IMR-90 (cell line): ENCODE data around the gene CDCP1. TPM values are rescaled to one million over a fixed set of nuclear protein-coding genes. Genes with fewer than 3 reads are reported as not detected.
A peak's percentile ranks its signal among the peaks of the same experiment; 100 is the strongest.

ENCODE experiments used
- ATAC-seq: fragments of 200-7000 bp; cut with Tn5 transposase; 2 replicates; pipeline ENCODE4 v1.9.1; 2020; ENCODE audit warnings: low read depth, mild to moderate bottlenecking, moderate library complexity
- BruUV-seq: library from RNA; stranded (reverse); fragments of 400-500 nt; replicated peaks from 2 replicates; lab custom pipeline; 2021; lab: Mats Ljungman, UMichigan
- CTCF ChIA-PET: fragments of 300-600 bp; formaldehyde crosslinking; extraction: SDS; loops from one replicate; lab custom pipeline; 2021; ENCODE audit warnings: antibody characterized with exemption; lab: Yijun Ruan, JAX
- POLR2A ChIA-PET: fragments of 300-600 bp; sonication (Branson Sonifier 250); formaldehyde crosslinking; loops from one replicate; lab custom pipeline; 2022; ENCODE audit warnings: antibody characterized with exemption; ENCODE audit not compliant: unreplicated experiment; lab: Charles Lee
- DNase-seq: peaks from one replicate; pipeline ENCODE4 v3.0.0; 2013
- H2AFZ ChIP-seq: replicated peaks from 2 replicates; pipeline ENCODE3; 2013; ENCODE audit warnings: low read length, mild to moderate bottlenecking; ENCODE audit not compliant: poor library complexity
- H2AK5ac ChIP-seq: 2 replicates; pipeline ENCODE4 v1.6.1; 2013; ENCODE audit warnings: low read depth, low read length, inconsistent platforms
- H2AK9ac ChIP-seq: replicated peaks from 2 replicates; pipeline ENCODE3; 2013; ENCODE audit warnings: mild to moderate bottlenecking, low read depth, low read length, moderate library complexity; ENCODE audit not compliant: poor library complexity
- H2BK120ac ChIP-seq: 2 replicates; pipeline ENCODE4 v1.6.1; 2013; ENCODE audit warnings: low read depth, low read length, inconsistent platforms
- H2BK15ac ChIP-seq: 3 replicates; pipeline ENCODE4 v1.6.1; 2013; ENCODE audit warnings: low read depth, low read length, inconsistent platforms
- H2BK20ac ChIP-seq: 2 replicates; pipeline ENCODE4 v1.6.1; 2013; ENCODE audit warnings: low read depth, mild to moderate bottlenecking, inconsistent platforms, low read length, moderate library complexity
- H2BK5ac ChIP-seq: 2 replicates; pipeline ENCODE4 v1.6.1; 2013; ENCODE audit warnings: mild to moderate bottlenecking, low read depth, low read length, inconsistent platforms; ENCODE audit not compliant: poor library complexity, severe bottlenecking
- H3K14ac ChIP-seq: replicated peaks from 2 replicates; pipeline ENCODE4 v1.6.1; 2013; ENCODE audit warnings: low read depth, low read length, inconsistent platforms
- H3K18ac ChIP-seq: 2 replicates; pipeline ENCODE4 v1.6.1; 2013; ENCODE audit warnings: low read depth, low read length, control low read depth
- H3K23ac ChIP-seq: 2 replicates; pipeline ENCODE4 v1.6.1; 2013; ENCODE audit warnings: low read depth, low read length, inconsistent platforms
- H3K27ac ChIP-seq: 2 replicates; pipeline ENCODE4 v1.5.1; 2013; ENCODE audit warnings: mild to moderate bottlenecking, control low read depth, low read length; ENCODE audit not compliant: insufficient read depth
- H3K27me3 ChIP-seq: 2 replicates; pipeline ENCODE4 v1.6.1; 2013; ENCODE audit warnings: low read length; ENCODE audit not compliant: control insufficient read depth, insufficient read depth
- H3K36me3 ChIP-seq: 2 replicates; pipeline ENCODE4 v1.6.1; 2013; ENCODE audit warnings: low read length, mixed read lengths; ENCODE audit not compliant: control insufficient read depth, insufficient read depth
- H3K4ac ChIP-seq: 2 replicates; pipeline ENCODE4 v1.6.1; 2013; ENCODE audit warnings: low read depth, low read length, inconsistent platforms
- H3K4me1 ChIP-seq: 2 replicates; pipeline ENCODE4 v1.6.1; 2013; ENCODE audit warnings: low read length, mixed read lengths; ENCODE audit not compliant: control insufficient read depth, insufficient read depth
- H3K4me2 ChIP-seq: 2 replicates; pipeline ENCODE4 v1.6.1; 2013; ENCODE audit warnings: low read depth, mild to moderate bottlenecking, control low read depth, low read length, moderate library complexity
- H3K4me3 ChIP-seq: 2 replicates; pipeline ENCODE4 v1.5.1; 2013; ENCODE audit warnings: low read depth, mild to moderate bottlenecking, control low read depth, low read length, moderate library complexity; ENCODE audit not compliant: insufficient read depth
- H3K56ac ChIP-seq: 2 replicates; pipeline ENCODE4 v1.6.1; 2013; ENCODE audit warnings: low read length, inconsistent platforms; ENCODE audit not compliant: insufficient read depth; ENCODE audit errors: extremely low read depth
- H3K79me1 ChIP-seq, 2 experiments: 2 replicates each; pipeline ENCODE4 v1.6.1; 2013; ENCODE audit warnings: low read length in 2 of 2, inconsistent platforms in 1 of 2, low read depth in 1 of 2
- H3K9ac ChIP-seq: 2 replicates; pipeline ENCODE4 v1.6.1; 2013; ENCODE audit warnings: low read depth, low read length, control low read depth
- H3K9me1 ChIP-seq: 2 replicates; pipeline ENCODE4 v1.6.1; 2013; ENCODE audit warnings: low read length, inconsistent platforms; ENCODE audit not compliant: insufficient read depth
- H3K9me3 ChIP-seq: 2 replicates; pipeline ENCODE4 v1.6.1; 2013; ENCODE audit warnings: low read length; ENCODE audit not compliant: control insufficient read depth, insufficient read depth
- H4K20me1 ChIP-seq: 2 replicates; pipeline ENCODE4 v1.6.1; 2013; ENCODE audit warnings: low read length, inconsistent platforms; ENCODE audit not compliant: insufficient read depth
- H4K5ac ChIP-seq: 2 replicates; pipeline ENCODE4 v1.6.1; 2013; ENCODE audit warnings: mild to moderate bottlenecking, low read depth, low read length, control low read depth
- H4K8ac ChIP-seq, 2 experiments: 2 replicates each; pipeline ENCODE4 v1.6.1; 2013; ENCODE audit warnings: low read depth in 2 of 2, low read length in 2 of 2, control low read depth in 1 of 2, inconsistent platforms in 1 of 2
- H4K91ac ChIP-seq: 2 replicates; pipeline ENCODE4 v1.6.1; 2013; ENCODE audit warnings: low read depth, low read length, inconsistent platforms; ENCODE audit not compliant: insufficient read depth
- FOS ChIP-seq: fragments of 150-350 bp; IDR thresholded peaks from 2 replicates; pipeline ENCODE4 v1.6.1; 2016; ENCODE audit warnings: low read depth, low read length
- MAFK ChIP-seq: IDR thresholded peaks from 2 replicates; pipeline ENCODE4 v1.6.1; 2012; ENCODE audit warnings: low read depth, low read length, improper control_type of control experiment
- NFE2L2 ChIP-seq: fragments of 150-350 bp; IDR thresholded peaks from 2 replicates; pipeline ENCODE4 v1.6.1; 2016; ENCODE audit warnings: low read depth, mild to moderate bottlenecking, low read length
- SMC3 ChIP-seq: fragments of 150-350 bp; IDR thresholded peaks from 2 replicates; pipeline ENCODE4 v1.6.1; 2016; ENCODE audit warnings: low read depth, mild to moderate bottlenecking, antibody characterized with exemption, low read length, moderate library complexity
- WGBS, 2 experiments: methylation state at CpG; one replicate each; pipeline versions ENCODE4 v1.1.5 to v1.1.7; 2013; ENCODE audit warnings: missing lambda C conversion rate in 2 of 2; ENCODE audit not compliant: insufficient read length in 1 of 2; ENCODE audit errors: extremely low coverage in 2 of 2; 5-methylcytosine and 5-hydroxymethylcytosine counted together
- dilution Hi-C: fragments of 300-500 bp; cut with HindIII; formaldehyde crosslinking; loops from one replicate; pipeline ENCODE4 v1.14.3; 2018; ENCODE audit warnings: low sequenced_read_pairs; ENCODE audit not compliant: unreplicated experiment
- in situ Hi-C: fragments of 300-500 bp; cut with MboI; formaldehyde crosslinking; loops from 3 replicates; pipeline ENCODE4 v1.14.3; 2019; ENCODE audit warnings: low sequenced_read_pairs, inconsistent platforms, mixed read lengths
- intact Hi-C: fragments of 100-400 bp; cut with micrococcal nuclease; formaldehyde crosslinking; loops from 2 replicates; pipeline ENCODE4 v1.10.0; 2022
- polyA plus RNA-seq, 3 experiments: library from polyadenylated mRNA; depleted of rRNA; stranded (reverse); fragments of >200 nt; gene quantifications; 2 replicates each; pipeline ENCODE4 v1.2.3, GENCODE V29; 2012; ENCODE audit warnings: low replicate concordance in 1 of 3
- total RNA-seq: library from RNA; depleted of rRNA; stranded (reverse); fragments of >200 nt; gene quantifications from 2 replicates; pipeline ENCODE4 v1.2.3, GENCODE V29; 2012

CDCP1 gene
- total and polyA plus RNA-seq, 2 of the 4 experiments (the other 2 are of a cell fraction) = 2.5 to 3.8 TPM

GRCh38 chr3:45139372-45140140 is 6.6 kb downstream of the CDCP1 start:
- Histone ChIP-seq H3K79me1 (peaks cover 13 to 38% of the 10 kb centered on the region in 2 experiments), H2BK15ac (peak overlapping the region; percentile 98), H3K27ac (peak overlapping the region; percentile 96), H3K36me3 (no peaks in the 10 kb centered on the region), H3K4ac (peak overlapping the region; percentile 93), H4K91ac (peak overlapping the region; percentile 96), H2BK5ac (peak overlapping the region; percentile 97), H3K14ac (peak overlapping the region; percentile 94), H3K4me3 (no peak overlapping the region), H3K23ac (peak overlapping the region; percentile 77), H2BK20ac (peak overlapping the region; percentile 93), H2BK120ac (peak overlapping the region; percentile 94), H4K20me1 (no peaks in the 10 kb centered on the region), H4K8ac (peak overlapping the region; percentile 79 to 94), H3K9me1 (peaks cover 18% of the 10 kb centered on the region), H2AK9ac (peak overlapping the region; percentile 26), H4K5ac (peak overlapping the region; percentile 92), H2AFZ (peak overlapping the region; percentile 74), H3K9ac (peak overlapping the region; percentile 54), H3K27me3 (no peaks in the 10 kb centered on the region), H3K4me2 (peak overlapping the region; percentile 44), H3K4me1 (peaks cover 22% of the 10 kb centered on the region), H3K56ac (peak overlapping the region; percentile 75), H2AK5ac (peak overlapping the region; percentile 95), H3K18ac (peak overlapping the region; percentile 94), H3K9me3 (no peaks in the 10 kb centered on the region)
- POLR2A ChIA-PET = no interaction called here
- TF ChIP-seq NFE2L2 (no peak), SMC3 (no peak), MAFK (no peak), FOS (no peak)
- dilution Hi-C loops (no loop called here), in situ Hi-C loops (loop anchor here (5.0 kb wide), 1 partner anchor 68 kb away; no protein-coding TSS in a partner anchor), intact Hi-C loops (loop anchor here (5.0 kb wide), 1 partner anchor 63 kb away; no protein-coding TSS in a partner anchor)
- DNase-seq (no peak), ATAC-seq (peak; percentile 25)
- no TSS peak for BruUV-seq
- CTCF ChIA-PET = no interaction called here
- WGBS, 2 experiments = 92% methylated on average over 2 of the region's 6 CpGs; no CpG with 5 or more reads in 1 of the 2 experiments
